GM12878 (cell line): ENCODE measurements around the gene CLDN4. TPM values are rescaled to one million over a fixed set of nuclear protein-coding genes. Genes with fewer than 3 reads are reported as not detected.
"Not testable (repeated sequence)": the region's sequence is repeated elsewhere in the genome, so short reads cannot be mapped to it uniquely, and the experiment has no call there.

Source experiments
- ATAC-seq: fragments of 200-7000 bp; cut with Tn5 transposase; 3 replicates; pipeline ENCODE4 v1.9.1; 2020; ENCODE audit warnings: mild to moderate bottlenecking, moderate library complexity
- BruUV-seq: library from RNA; stranded (reverse); fragments of 400-500 nt; replicated peaks from 2 replicates; lab custom pipeline; 2021; lab: Mats Ljungman, UMichigan
- CTCF ChIA-PET: fragments of 300-600 bp; sonication (Branson Sonifier 250); formaldehyde crosslinking; extraction: SDS; loops from one replicate; lab custom pipeline; 2021; ENCODE audit warnings: inconsistent platforms; lab: Yijun Ruan, JAX
- POLR2A ChIA-PET: fragments of 350-600 bp; formaldehyde crosslinking; extraction: SDS; loops from one replicate; lab custom pipeline; 2021; ENCODE audit warnings: inconsistent platforms; lab: Charles Lee
- RAD21 ChIA-PET: fragments of 300-600 bp; sonication (Branson Sonifier 250); formaldehyde crosslinking; loops from one replicate; lab custom pipeline; 2023; ENCODE audit warnings: antibody characterized with exemption; ENCODE audit not compliant: unreplicated experiment; lab: Charles Lee
- SMC1A ChIA-PET: fragments of 300-600 bp; sonication (Branson Sonifier 250); formaldehyde crosslinking; loops from one replicate; lab custom pipeline; 2023; ENCODE audit not compliant: unreplicated experiment, uncharacterized antibody; lab: Charles Lee
- DNase-seq: peaks from one replicate; pipeline ENCODE4 v3.0.0-alpha.2; 2011; ENCODE audit warnings: low read depth, low spot score
- FAIRE-seq: peaks from 3 replicates; lab custom pipeline; 2011; peaks lifted over from hg19 to GRCh38; lab: Jason Lieb, UNC
- H2AFZ ChIP-seq: 2 replicates; pipeline ENCODE4 v1.6.0; 2011; ENCODE audit warnings: low read depth, low read length, control low read depth; ENCODE audit not compliant: control insufficient read depth
- H3K27ac ChIP-seq: 2 replicates; pipeline ENCODE4 v1.5.1; 2011; ENCODE audit warnings: control low read depth; ENCODE audit not compliant: control insufficient read depth, insufficient read depth
- H3K27me3 ChIP-seq, 2 experiments: replicated peaks in 1 of 2; 2 replicates each; pipeline versions ENCODE4 v1.6.0 to v1.6.1; 2011; ENCODE audit warnings: low read length in 1 of 2; ENCODE audit not compliant: control insufficient read depth in 2 of 2, insufficient read depth in 2 of 2
- H3K36me3 ChIP-seq, 2 experiments: 2 replicates each; pipeline ENCODE4 v1.5.1; 2011; ENCODE audit warnings: low read length in 1 of 2; ENCODE audit not compliant: control insufficient read depth in 2 of 2, insufficient read depth in 2 of 2
- H3K4me1 ChIP-seq: 2 replicates; pipeline ENCODE4 v1.6.1; 2011; ENCODE audit warnings: mild to moderate bottlenecking, low read length, moderate library complexity, mixed read lengths; ENCODE audit not compliant: control insufficient read depth, insufficient read depth
- H3K4me2 ChIP-seq: 2 replicates; pipeline ENCODE4 v1.6.0; 2011; ENCODE audit warnings: control low read depth; ENCODE audit not compliant: control insufficient read depth, insufficient read depth
- H3K4me3 ChIP-seq: fragments of 200-600 bp; sonication (generic); 2 replicates; pipeline ENCODE4 v1.5.1; 2016
- H3K79me2 ChIP-seq: 2 replicates; pipeline ENCODE4 v1.6.0; 2011; ENCODE audit warnings: low read length; ENCODE audit not compliant: control insufficient read depth, insufficient read depth
- H3K9ac ChIP-seq: 2 replicates; pipeline ENCODE4 v1.8.0; 2011; ENCODE audit warnings: low read length, control low read depth, mixed read lengths; ENCODE audit not compliant: control insufficient read depth, insufficient read depth
- H3K9me3 ChIP-seq: replicated peaks from 3 replicates; pipeline ENCODE4 v1.5.1; 2011; ENCODE audit warnings: mild to moderate bottlenecking, low read length; ENCODE audit not compliant: control insufficient read depth, insufficient read depth
- H4K20me1 ChIP-seq: 2 replicates; pipeline ENCODE4 v1.6.0; 2011; ENCODE audit not compliant: control insufficient read depth, insufficient read depth
- CBX5 ChIP-seq: sonication (generic); IDR thresholded peaks from 2 replicates; pipeline ENCODE4 v1.6.1; 2016; ENCODE audit warnings: low read depth, moderate library complexity, mild to moderate bottlenecking, inconsistent platforms
- CEBPB ChIP-seq, 2 experiments: fragments of 150-350 bp in 1 of 2; IDR thresholded peaks; 2 replicates each; pipeline ENCODE4 v1.6.1; 2012 to 2014; ENCODE audit warnings: low read depth in 2 of 2, low read length in 2 of 2, borderline replicate concordance in 1 of 2, inconsistent platforms in 1 of 2
- FOS ChIP-seq: IDR thresholded peaks from 3 replicates; pipeline ENCODE4 v1.6.1; 2011; ENCODE audit warnings: borderline replicate concordance; ENCODE audit not compliant: insufficient read length; ENCODE audit errors: extremely low read depth
- GABPA ChIP-seq: IDR thresholded peaks from 2 replicates; pipeline ENCODE4 v1.6.1; 2014; ENCODE audit warnings: antibody characterized with exemption, low read depth, mild to moderate bottlenecking, inconsistent platforms
- MEF2B ChIP-seq: fragments of 450-650 bp; IDR thresholded peaks from 2 replicates; pipeline ENCODE4 v1.6.1; 2018; ENCODE audit warnings: mild to moderate bottlenecking, moderate library complexity; ENCODE audit not compliant: partially characterized antibody, poor library complexity, severe bottlenecking
- NFYA ChIP-seq: IDR thresholded peaks from 2 replicates; pipeline ENCODE4 v1.6.1; 2011; ENCODE audit warnings: low read depth, mild to moderate bottlenecking, low read length, improper control_type of control experiment, borderline replicate concordance
- SPI1 ChIP-seq: IDR thresholded peaks from 2 replicates; pipeline ENCODE4 v1.6.1; 2011; ENCODE audit warnings: low read depth, mild to moderate bottlenecking, low read length, moderate library complexity, borderline replicate concordance; ENCODE audit not compliant: insufficient read depth
- TCF3 ChIP-seq: IDR thresholded peaks from 2 replicates; pipeline ENCODE4 v1.6.1; 2012; ENCODE audit warnings: low read depth, mild to moderate bottlenecking, low read length, borderline replicate concordance; ENCODE audit not compliant: insufficient read depth
- WRNIP1 ChIP-seq: IDR thresholded peaks from 2 replicates; pipeline ENCODE4 v1.6.1; 2011; ENCODE audit warnings: low read depth, low read length, improper control_type of control experiment, borderline replicate concordance
- ZBED1 ChIP-seq: IDR thresholded peaks from 2 replicates; pipeline ENCODE4 v1.6.1; 2016; ENCODE audit warnings: borderline replicate concordance
- WGBS: methylation state at CpG from one replicate; pipeline ENCODE4 v1.1.6; 2016; ENCODE audit warnings: low lambda C conversion rate; ENCODE audit not compliant: insufficient replicate concordance, insufficient coverage; ENCODE audit errors: missing lambda C conversion rate; 5-methylcytosine and 5-hydroxymethylcytosine counted together
- in situ Hi-C: fragments of 300-500 bp; cut with MboI; formaldehyde crosslinking; loops from 9 replicates; pipeline ENCODE4 v1.14.3; 2018; ENCODE audit warnings: mixed read lengths
- intact Hi-C: fragments of 100-400 bp; cut with micrococcal nuclease; formaldehyde crosslinking; loops from one replicate; pipeline ENCODE4 v1.14.2; 2022; ENCODE audit not compliant: unreplicated experiment
- polyA plus RNA-seq, 11 experiments: library from polyadenylated mRNA; depleted of rRNA in 4 of 11; unstranded in 6 of 11; stranded (reverse) in 5 of 11; fragments of >200 nt; fragmentation: Nextera tagmentation in 4 of 11; fragmentation: Illumina TruSeq in 1 of 11; extraction: Ambion mirVana in 4 of 11; extraction: Trizol in 1 of 11; gene quantifications; 1 replicate in 1 of 11; 2 replicates in 10 of 11; pipeline versions ENCODE4 v1.2.1 to v1.2.3, GENCODE V29; 2011 to 2016; ENCODE audit warnings: inconsistent platforms in 2 of 11, missing spikeins in 2 of 11, low read depth in 1 of 11
- total RNA-seq, 4 experiments: library from RNA; depleted of rRNA in 3 of 4; stranded (reverse); fragments of >200 nt in 3 of 4; fragmentation: Illumina TruSeq in 1 of 4; extraction: Trizol in 1 of 4; gene quantifications; 2 replicates each; pipeline versions ENCODE4 v1.2.1 to v1.2.3, GENCODE V29; 2013 to 2021
- TF ChIP-seq, protein P1 (sequence below): fragments of 450-650 bp; IDR thresholded peaks from 2 replicates; pipeline ENCODE4 v1.6.1; 2017; ENCODE audit warnings: antibody characterized with exemption, mild to moderate bottlenecking, moderate library complexity

The CLDN4 gene
- total and polyA plus RNA-seq, 10 of the 15 experiments (the other 5 are each of a cell fraction or from before 2014, with no cell fraction given) = 0.04 to 0.38 (median 0.06) TPM; not detected in 6

GRCh38 chr7:73786588-73786987 lies 44.2 kb upstream of the CLDN4 start:
- DNase-seq (no peak), ATAC-seq (no peak), FAIRE-seq (no peak)
- no peak overlapping the region for H3K4me2 ChIP-seq
- H3K4me3 ChIP-seq = no peak overlapping the region
- no peaks in the 10 kb centered on the region for H3K4me1 ChIP-seq
- TF ChIP-seq WRNIP1 = no peak
- no peak for TF ChIP-seq NFYA
- no peak for TF ChIP-seq GABPA
- TF ChIP-seq TCF3 = no peak
- TF ChIP-seq ZBED1 = no peak
- TF ChIP-seq MEF2B = no peak
- no peak for TF ChIP-seq CEBPB (IDR thresholded peaks at IDR 0.05; ENCODE audit: borderline replicate concordance in 1 of 2, low read depth in 2 of 2, low read length in 2 of 2)
- TF ChIP-seq CBX5 = no peak
- no peak for TF ChIP-seq FOS
- no peak for TF ChIP-seq SPI1
- TF ChIP-seq, protein P1, sequence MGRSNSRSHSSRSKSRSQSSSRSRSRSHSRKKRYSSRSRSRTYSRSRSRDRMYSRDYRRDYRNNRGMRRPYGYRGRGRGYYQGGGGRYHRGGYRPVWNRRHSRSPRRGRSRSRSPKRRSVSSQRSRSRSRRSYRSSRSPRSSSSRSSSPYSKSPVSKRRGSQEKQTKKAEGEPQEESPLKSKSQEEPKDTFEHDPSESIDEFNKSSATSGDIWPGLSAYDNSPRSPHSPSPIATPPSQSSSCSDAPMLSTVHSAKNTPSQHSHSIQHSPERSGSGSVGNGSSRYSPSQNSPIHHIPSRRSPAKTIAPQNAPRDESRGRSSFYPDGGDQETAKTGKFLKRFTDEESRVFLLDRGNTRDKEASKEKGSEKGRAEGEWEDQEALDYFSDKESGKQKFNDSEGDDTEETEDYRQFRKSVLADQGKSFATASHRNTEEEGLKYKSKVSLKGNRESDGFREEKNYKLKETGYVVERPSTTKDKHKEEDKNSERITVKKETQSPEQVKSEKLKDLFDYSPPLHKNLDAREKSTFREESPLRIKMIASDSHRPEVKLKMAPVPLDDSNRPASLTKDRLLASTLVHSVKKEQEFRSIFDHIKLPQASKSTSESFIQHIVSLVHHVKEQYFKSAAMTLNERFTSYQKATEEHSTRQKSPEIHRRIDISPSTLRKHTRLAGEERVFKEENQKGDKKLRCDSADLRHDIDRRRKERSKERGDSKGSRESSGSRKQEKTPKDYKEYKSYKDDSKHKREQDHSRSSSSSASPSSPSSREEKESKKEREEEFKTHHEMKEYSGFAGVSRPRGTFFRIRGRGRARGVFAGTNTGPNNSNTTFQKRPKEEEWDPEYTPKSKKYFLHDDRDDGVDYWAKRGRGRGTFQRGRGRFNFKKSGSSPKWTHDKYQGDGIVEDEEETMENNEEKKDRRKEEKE = no peak
- ChIA-PET SMC1A (no interaction called here), POLR2A (no interaction called here), RAD21 (no interaction called here), CTCF (no interaction called here)
- no peak overlapping the region for H3K9ac ChIP-seq
- WGBS = 44% methylated on average over 1 of the region's 1 CpG
- H3K79me2 ChIP-seq = no peaks in the 10 kb centered on the region
- no peaks in the 10 kb centered on the region for H3K27me3 ChIP-seq
- no peaks in the 10 kb centered on the region; the same call in 2 of the 3 replicates for H3K9me3 ChIP-seq
- intact Hi-C loops (no loop called here), in situ Hi-C loops (no loop called here)
- H2AFZ ChIP-seq = no peak overlapping the region
- no peaks in the 10 kb centered on the region for H3K36me3 ChIP-seq
- H4K20me1 ChIP-seq = no peaks in the 10 kb centered on the region
- H3K27ac ChIP-seq = no peak overlapping the region
- no TSS peak for BruUV-seq

- 0% methylated on average over 1 of the region's 1 CpG for WGBS
- DNase-seq, H3K4me1 ChIP-seq, H3K79me2 ChIP-seq, H3K36me3 ChIP-seq, RAD21 ChIA-PET, SMC1A ChIA-PET, intact Hi-C loops, H2AFZ ChIP-seq, H3K9me3 ChIP-seq, H3K4me3 ChIP-seq, FAIRE-seq, H3K27me3 ChIP-seq, ATAC-seq, in situ Hi-C loops, POLR2A ChIA-PET, H3K27ac ChIP-seq, H3K9ac ChIP-seq, H3K4me2 ChIP-seq, H4K20me1 ChIP-seq, BruUV-seq: not testable (repeated sequence)
- CTCF ChIA-PET = interaction anchor here (0.6 kb wide), 1 partner anchor 20 kb away, joined by 3 read pairs; no protein-coding TSS in a partner anchor
Observed at GRCh38 chr7:73787786-73788048, 43.1 kb upstream of the CLDN4 start.
